B cell (primary cell): Measurements from ENCODE around the gene SEH1L. TPM values are rescaled to one million over a fixed set of nuclear protein-coding genes. Genes with fewer than 3 reads are reported as not detected.

Source experiments
- ATAC-seq: fragments of 200-7000 bp; cut with Tn5 transposase; one replicate; pipeline ENCODE4 v1.10.0; 2021; ENCODE audit warnings: low read depth, mild to moderate bottlenecking, moderate number of reproducible peaks, moderate library complexity
- CTCF ChIA-PET: fragments of 350-600 bp; sonication (Branson Sonifier 250); formaldehyde crosslinking; loops from one replicate; lab custom pipeline; 2021; ENCODE audit warnings: antibody characterized with exemption, inconsistent platforms; lab: Charles Lee
- POLR2A ChIA-PET: fragments of 350-600 bp; sonication (Branson Sonifier 250); formaldehyde crosslinking; loops from one replicate; lab custom pipeline; 2021; ENCODE audit warnings: antibody characterized with exemption; lab: Charles Lee
- DNase-seq: peaks from one replicate; pipeline ENCODE4 v3.0.0; 2013
- H2AFZ ChIP-seq: 2 replicates; pipeline ENCODE4 v1.6.1; 2012; ENCODE audit warnings: mild to moderate bottlenecking, low read depth, low read length; ENCODE audit not compliant: insufficient read depth, poor library complexity, severe bottlenecking
- H3K27ac ChIP-seq, 2 donors: 1 replicate in 1 of 2; 2 replicates in 1 of 2; pipeline ENCODE4 v1.5.1; 2012 to 2013; ENCODE audit warnings: low read length in 2 of 2, mild to moderate bottlenecking in 2 of 2, moderate library complexity in 1 of 2
- H3K27me3 ChIP-seq, 4 experiments: fragments of 200-600 bp in 1 of 4; sonication (generic) in 1 of 4; replicated peaks in 1 of 4; 1 replicate in 2 of 4; 2 replicates in 2 of 4; pipeline versions ENCODE4 v1.6.1 to v1.7.0; 2013 to 2016; ENCODE audit warnings: low read length in 3 of 4, mild to moderate bottlenecking in 2 of 4, mixed read lengths in 1 of 4, moderate library complexity in 1 of 4; ENCODE audit not compliant: insufficient read depth in 4 of 4, control insufficient read depth in 3 of 4; ENCODE audit errors: control extremely low read depth in 1 of 4
- H3K36me3 ChIP-seq, 2 experiments: replicated peaks in 1 of 2; 1 replicate in 1 of 2; 2 replicates in 1 of 2; pipeline versions ENCODE4 v1.6.1 to v1.7.1; 2013; ENCODE audit warnings: low read length in 1 of 2; ENCODE audit not compliant: insufficient read depth in 2 of 2, control insufficient read depth in 1 of 2; ENCODE audit errors: control extremely low read depth in 1 of 2, extremely low read depth in 1 of 2
- H3K4me1 ChIP-seq, 2 donors: fragments of 200-600 bp in 1 of 2; sonication (generic) in 1 of 2; 1 replicate in 1 of 2; 2 replicates in 1 of 2; pipeline versions ENCODE4 v1.5.1 to v1.6.1; 2013 to 2017; ENCODE audit warnings: low read length in 2 of 2; ENCODE audit not compliant: control insufficient read depth in 2 of 2, insufficient read depth in 2 of 2
- H3K4me2 ChIP-seq: replicated peaks from 2 replicates; pipeline ENCODE3; 2012; ENCODE audit warnings: mild to moderate bottlenecking, low read depth, low read length; ENCODE audit not compliant: poor library complexity, severe bottlenecking
- H3K4me3 ChIP-seq, 5 experiments: fragments of 200-600 bp in 1 of 5; sonication (generic) in 1 of 5; 1 replicate in 3 of 5; 2 replicates in 2 of 5; pipeline versions ENCODE4 v1.5.1 to v1.7.0; 2011 to 2016; ENCODE audit warnings: low read length in 4 of 5, mild to moderate bottlenecking in 4 of 5, low read depth in 2 of 5, control low read depth in 1 of 5, moderate library complexity in 1 of 5; ENCODE audit not compliant: insufficient read depth in 1 of 5; ENCODE audit errors: control extremely low read depth in 1 of 5, extremely low read depth in 1 of 5
- H3K79me2 ChIP-seq: fragments of 200-600 bp; sonication (generic); one replicate; pipeline ENCODE4 v1.6.0; 2016; ENCODE audit warnings: low read length; ENCODE audit not compliant: control insufficient read depth, insufficient read depth
- H3K9ac ChIP-seq: fragments of 200-600 bp; sonication (generic); 2 replicates; pipeline ENCODE4 v1.6.1; 2017; ENCODE audit warnings: mild to moderate bottlenecking, low read length, moderate library complexity
- H3K9me3 ChIP-seq, 3 donors: one replicate each; pipeline versions ENCODE4 v1.6.1 to v1.7.1; 2013; ENCODE audit warnings: low read length in 2 of 3; ENCODE audit not compliant: control insufficient read depth in 2 of 3, insufficient read depth in 1 of 3; ENCODE audit errors: control extremely low read depth in 1 of 3
- H4K20me1 ChIP-seq: 2 replicates; pipeline ENCODE4 v1.6.0; 2012; ENCODE audit warnings: mild to moderate bottlenecking, low read length; ENCODE audit not compliant: insufficient read depth, control insufficient read depth, poor library complexity, severe bottlenecking
- H3K27ac Mint-ChIP-seq: one replicate; pipeline ENCODE4 v1.8.0; 2021; ENCODE audit warnings: mixed read lengths
- H3K27me3 Mint-ChIP-seq: one replicate; pipeline ENCODE4 v1.8.0; 2021; ENCODE audit warnings: mixed read lengths
- H3K4me1 Mint-ChIP-seq: one replicate; pipeline ENCODE4 v1.8.0; 2021; ENCODE audit warnings: mixed read lengths
- H3K4me3 Mint-ChIP-seq: one replicate; pipeline ENCODE4 v1.8.0; 2021; ENCODE audit warnings: mixed read lengths
- H3K9me3 Mint-ChIP-seq: one replicate; pipeline ENCODE4 v1.8.0; 2022; ENCODE audit warnings: mixed read lengths; ENCODE audit not compliant: insufficient read depth
- EZH2 ChIP-seq: IDR thresholded peaks from 2 replicates; pipeline ENCODE4 v1.6.1; 2012; ENCODE audit warnings: borderline replicate concordance, low read depth, mild to moderate bottlenecking, moderate library complexity, low read length; ENCODE audit not compliant: insufficient read depth, poor library complexity, severe bottlenecking
- WGBS: methylation state at CpG from one replicate; pipeline ENCODE4 v1.1.5; 2013; ENCODE audit warnings: missing lambda C conversion rate; ENCODE audit not compliant: insufficient coverage; 5-methylcytosine and 5-hydroxymethylcytosine counted together
- intact Hi-C: fragments of 100-400 bp; cut with micrococcal nuclease; formaldehyde crosslinking; loops from one replicate; pipeline ENCODE4 v1.10.0; 2022
- polyA plus RNA-seq: library from polyadenylated mRNA; depleted of rRNA; stranded (reverse); fragments of >200 nt; gene quantifications from 2 replicates; pipeline ENCODE4 v1.2.3, GENCODE V29; 2012
- total RNA-seq, 2 donors: library from RNA; stranded (reverse); fragments of 120-200 nt in 1 of 2; gene quantifications; 1 replicate in 1 of 2; 2 replicates in 1 of 2; pipeline versions ENCODE4 v1.2.3 to v1.2.4, GENCODE V29; 2013 to 2022
- TF ChIP-seq, protein P1 (sequence below): fragments of 200-600 bp; IDR thresholded peaks from one replicate; pipeline ENCODE4 v1.8.0; 2022; ENCODE audit warnings: antibody characterized with exemption, mild to moderate bottlenecking

The SEH1L gene
- total and polyA plus RNA-seq, 2 donors (not counting 1 experiment from before 2014, with no cell fraction given), result 8.7 to 46.4 TPM

DNA sequence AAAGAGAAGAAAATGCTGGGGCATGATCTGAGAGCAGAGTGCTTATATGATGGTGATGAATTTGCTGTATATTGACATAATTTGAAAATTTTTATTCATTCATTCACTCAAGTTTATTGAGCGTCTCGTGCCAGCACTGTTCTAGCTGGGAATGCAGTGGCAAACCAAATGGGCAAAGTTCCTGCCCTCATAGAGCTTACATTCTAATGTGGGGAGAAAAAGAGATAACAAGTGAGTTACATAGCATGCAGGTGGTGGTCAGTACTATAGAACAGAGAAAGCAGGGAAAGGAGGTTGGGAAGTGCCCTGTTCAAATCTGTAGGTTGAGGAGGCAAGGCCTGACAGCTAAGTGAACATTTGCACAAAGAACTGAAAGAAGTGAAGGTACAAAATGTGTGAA, 47.6 kb downstream of the SEH1L start:
- Mint-ChIP-seq H3K9me3 (no peaks in the 10 kb centered on the region), H3K4me3 (no peak overlapping the region), H3K27me3 (no peaks in the 10 kb centered on the region), H3K4me1 (peaks cover 38% of the 10 kb centered on the region), H3K27ac (no peak overlapping the region)
- ATAC-seq (no peak), DNase-seq (no peak)
- H3K4me1 ChIP-seq, result peaks cover 15 to 20% of the 10 kb centered on the region in 2 donors
- no CpG with 5 or more reads among the region's 2 CpGs for WGBS
- intact Hi-C loops, result no loop called here
- peaks cover 6 to 13% of the 10 kb centered on the region in 2 experiments for H3K36me3 ChIP-seq
- H3K9ac ChIP-seq, result no peak overlapping the region
- no peak overlapping the region for H3K4me3 ChIP-seq
- peaks cover 47% of the 10 kb centered on the region for H4K20me1 ChIP-seq
- H2AFZ ChIP-seq, result no peak overlapping the region
- H3K27me3 ChIP-seq, result no peaks in the 10 kb centered on the region
- peaks cover 89% of the 10 kb centered on the region for H3K79me2 ChIP-seq
- ChIA-PET POLR2A (interaction anchor here (0.6 kb wide), 1 partner anchor 537 kb away, joined by 3 read pairs; no protein-coding TSS in a partner anchor), CTCF (no interaction called here)
- no peak overlapping the region for H3K27ac ChIP-seq
- no peaks in the 10 kb centered on the region for H3K9me3 ChIP-seq
- TF ChIP-seq, protein P1, sequence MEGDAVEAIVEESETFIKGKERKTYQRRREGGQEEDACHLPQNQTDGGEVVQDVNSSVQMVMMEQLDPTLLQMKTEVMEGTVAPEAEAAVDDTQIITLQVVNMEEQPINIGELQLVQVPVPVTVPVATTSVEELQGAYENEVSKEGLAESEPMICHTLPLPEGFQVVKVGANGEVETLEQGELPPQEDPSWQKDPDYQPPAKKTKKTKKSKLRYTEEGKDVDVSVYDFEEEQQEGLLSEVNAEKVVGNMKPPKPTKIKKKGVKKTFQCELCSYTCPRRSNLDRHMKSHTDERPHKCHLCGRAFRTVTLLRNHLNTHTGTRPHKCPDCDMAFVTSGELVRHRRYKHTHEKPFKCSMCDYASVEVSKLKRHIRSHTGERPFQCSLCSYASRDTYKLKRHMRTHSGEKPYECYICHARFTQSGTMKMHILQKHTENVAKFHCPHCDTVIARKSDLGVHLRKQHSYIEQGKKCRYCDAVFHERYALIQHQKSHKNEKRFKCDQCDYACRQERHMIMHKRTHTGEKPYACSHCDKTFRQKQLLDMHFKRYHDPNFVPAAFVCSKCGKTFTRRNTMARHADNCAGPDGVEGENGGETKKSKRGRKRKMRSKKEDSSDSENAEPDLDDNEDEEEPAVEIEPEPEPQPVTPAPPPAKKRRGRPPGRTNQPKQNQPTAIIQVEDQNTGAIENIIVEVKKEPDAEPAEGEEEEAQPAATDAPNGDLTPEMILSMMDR, result no peak
- no peak for TF ChIP-seq EZH2
- H3K4me2 ChIP-seq, result no peak overlapping the region

- peaks cover 91% of the 10 kb centered on the region for H3K79me2 ChIP-seq
- intact Hi-C loops, result no loop called here
- no peak overlapping the region for H2AFZ ChIP-seq
- no peak overlapping the region for H3K27ac Mint-ChIP-seq
- ChIA-PET CTCF (no interaction called here), POLR2A (no interaction called here)
- H3K4me1 Mint-ChIP-seq, result peaks cover 33% of the 10 kb centered on the region
- 84% methylated on average over 6 of the region's 6 CpGs for WGBS
- H3K4me3 Mint-ChIP-seq, result no peak overlapping the region
- H3K9me3 Mint-ChIP-seq, result no peaks in the 10 kb centered on the region
- TF ChIP-seq, protein P1, result no peak
- TF ChIP-seq EZH2, result no peak
- ATAC-seq (no peak), DNase-seq (no peak)
- no peak overlapping the region for H3K4me2 ChIP-seq
- H3K36me3 ChIP-seq, result peaks cover 8 to 13% of the 10 kb centered on the region in 2 experiments
- no peak overlapping the region for H3K9ac ChIP-seq
- no peak overlapping the region for H3K4me3 ChIP-seq
- H3K9me3 ChIP-seq, result no peaks in the 10 kb centered on the region
- H3K27me3 ChIP-seq, result no peaks in the 10 kb centered on the region
- peaks cover 12 to 17% of the 10 kb centered on the region in 2 donors for H3K4me1 ChIP-seq
- H4K20me1 ChIP-seq, result peaks cover 47% of the 10 kb centered on the region
- no peaks in the 10 kb centered on the region for H3K27me3 Mint-ChIP-seq
- no peak overlapping the region for H3K27ac ChIP-seq
These were observed 48.2 kb downstream of the SEH1L start for GRCh38 chr18:12995952-12996477.
